Epithelial cell of prostate (primary cell): ENCODE results near the gene GPR153.

ENCODE experiments used
- DNase-seq: peaks from one replicate; pipeline ENCODE4 v3.0.0-alpha.2; 2011; ENCODE audit warnings: low read depth, low spot score
- H3K27ac ChIP-seq: fragments of 450-650 bp; 2 replicates; pipeline ENCODE4 v1.5.1; 2017; ENCODE audit warnings: mild to moderate bottlenecking

Gene GPR153

DNA sequence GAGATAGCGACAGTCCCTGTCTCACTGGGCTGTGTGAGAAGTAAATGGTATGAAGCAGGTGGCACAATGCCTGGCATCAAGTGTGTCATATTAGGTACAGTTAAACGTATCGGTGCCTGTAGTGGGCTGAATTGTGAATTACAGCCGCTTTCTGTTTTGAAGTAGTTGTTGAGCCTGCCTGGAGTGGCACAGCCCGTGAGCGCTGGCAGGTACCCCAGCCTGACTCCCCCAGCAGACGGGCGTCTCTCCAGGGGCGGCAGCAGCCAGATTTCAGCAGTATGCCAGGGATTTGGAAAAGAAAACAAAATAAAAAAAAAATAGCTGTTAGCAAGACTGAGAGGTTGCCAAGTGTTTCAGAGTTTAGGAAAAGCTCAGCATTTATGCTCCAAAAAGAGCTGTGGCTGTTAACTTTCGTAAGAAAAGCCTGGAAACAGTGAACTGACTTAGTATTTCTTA, 26.6 kb upstream of the GPR153 start:
- H3K27ac ChIP-seq, result no peak overlapping the region
- DNase-seq, result no peak

DNA sequence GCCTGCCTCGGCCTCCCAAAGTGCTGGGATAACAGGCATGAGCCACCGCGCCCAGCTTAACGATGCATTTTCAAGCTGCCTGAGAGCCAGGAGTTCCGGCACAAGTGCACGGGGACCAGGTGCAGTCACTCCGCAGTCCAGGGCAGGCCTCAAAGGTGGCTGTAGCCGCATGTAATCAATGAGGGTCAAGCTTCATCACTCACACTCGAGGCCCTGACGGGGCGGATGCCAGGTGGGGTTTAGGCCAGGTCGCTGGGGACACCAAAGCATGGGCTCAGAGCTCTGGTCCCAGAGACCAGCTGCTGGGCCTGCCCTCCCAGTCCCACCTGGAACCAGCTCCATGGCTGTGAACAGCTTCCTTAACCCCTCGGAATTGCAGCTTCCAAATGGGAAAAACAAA, 26.1 kb upstream of the GPR153 start:
- DNase-seq, result no peak
- H3K27ac ChIP-seq, result no peak overlapping the region

DNA sequence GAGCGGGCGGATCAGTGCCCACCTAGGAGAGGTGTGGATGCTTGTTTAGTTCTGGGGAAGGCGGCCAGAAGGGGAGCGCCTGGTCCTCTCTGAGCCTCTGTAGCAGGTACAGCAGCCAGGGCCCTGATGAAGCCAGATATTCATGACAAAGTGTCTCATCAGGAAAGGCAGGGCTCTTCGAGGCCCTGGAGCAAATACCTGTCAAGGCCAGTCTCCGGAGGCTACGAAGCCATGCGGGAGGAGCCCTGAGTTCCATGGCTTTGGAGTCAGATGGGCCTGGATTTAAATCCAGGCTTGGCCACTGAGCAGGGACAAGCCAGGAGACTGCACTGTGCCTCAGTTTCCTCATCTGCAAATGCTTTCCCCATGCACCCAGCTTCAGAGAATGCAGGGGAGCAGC, 25.4 kb upstream of the GPR153 start:
- no peak for DNase-seq

GRCh38 chr1:6285336-6285735, 24.4 kb upstream of the GPR153 start:
- no peak for DNase-seq
- no peak overlapping the region for H3K27ac ChIP-seq

More for the DNA sequence above, 25.4 kb upstream of the GPR153 start:
- no peak overlapping the region for H3K27ac ChIP-seq

- no peak for DNase-seq
- no peak overlapping the region for H3K27ac ChIP-seq
Measured at GRCh38 chr1:6282577-6283270, 21.8 kb upstream of the GPR153 start.

DNA sequence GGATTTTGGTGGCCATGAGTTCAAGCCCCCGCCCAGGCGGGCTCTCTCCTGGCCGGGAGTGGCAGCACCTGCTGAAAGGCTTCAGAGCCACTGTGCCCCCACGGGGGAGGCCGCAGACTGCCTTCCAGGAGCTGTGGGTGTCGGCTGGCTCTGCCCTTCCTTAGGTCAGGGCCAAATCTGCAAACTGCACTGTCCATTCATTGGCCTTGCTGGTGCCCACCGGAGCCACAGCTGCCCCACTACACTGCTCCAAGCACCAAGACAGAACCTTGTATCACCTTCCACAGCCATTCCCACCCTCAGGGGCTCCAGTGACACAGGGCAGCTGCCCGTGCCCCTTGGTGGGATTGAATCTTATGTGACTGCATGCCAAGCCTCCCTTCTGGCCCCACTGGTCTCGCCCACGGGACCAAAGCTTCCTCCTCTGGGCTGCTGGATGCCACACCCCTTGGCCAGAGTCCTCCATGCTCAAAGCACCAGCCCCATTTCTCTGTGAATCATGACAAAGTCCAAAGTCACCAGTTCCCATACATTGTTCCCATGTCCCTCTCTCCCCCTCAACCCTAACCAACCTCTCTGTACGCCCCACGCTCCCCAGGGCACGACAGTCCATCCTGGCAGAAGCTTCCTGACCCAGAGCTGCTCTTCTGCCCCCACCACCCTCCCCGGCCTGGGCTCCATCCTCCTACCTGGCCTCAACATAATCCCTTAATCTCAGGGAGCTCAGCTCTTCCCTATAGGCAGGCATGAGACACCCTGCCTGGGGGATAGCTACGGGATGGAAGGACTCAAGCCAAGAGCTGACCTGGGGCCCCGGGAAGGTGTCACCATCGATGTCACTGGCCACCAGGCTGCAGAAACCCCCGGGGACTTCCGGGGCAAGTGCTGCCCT, 20.9 kb upstream of the GPR153 start:
- H3K27ac ChIP-seq, result no peak overlapping the region
- DNase-seq, result no peak

- DNase-seq, result no peak
- H3K27ac ChIP-seq, result no peak overlapping the region
Measured at GRCh38 chr1:6280761-6281451, 20.0 kb upstream of the GPR153 start.

GRCh38 chr1:6279613-6280383, 18.9 kb upstream of the GPR153 start:
- no peak for DNase-seq

DNA sequence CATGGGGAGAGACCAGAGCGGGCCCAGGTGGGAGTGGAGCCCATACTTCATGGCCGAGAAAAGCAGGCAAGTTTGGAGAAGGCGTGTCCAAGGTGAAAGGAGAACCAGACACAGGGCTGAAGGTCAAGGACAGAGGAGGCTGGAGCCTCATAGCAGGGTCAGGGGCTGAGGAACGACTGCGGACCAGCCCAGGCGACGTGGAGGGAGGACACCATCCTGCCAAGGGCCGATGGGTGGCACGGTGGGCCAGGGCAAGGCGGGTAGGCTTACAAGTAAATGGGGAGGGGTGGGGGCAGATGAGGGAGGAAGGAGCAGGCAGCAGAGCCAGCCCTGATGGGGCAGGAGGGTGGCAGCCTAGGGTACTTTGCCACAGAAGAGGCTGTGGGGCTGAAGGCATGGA, 18.2 kb upstream of the GPR153 start:
- no peak for DNase-seq
- H3K27ac ChIP-seq, result no peak overlapping the region

More at GRCh38 chr1:6279613-6280383, 18.9 kb upstream of the GPR153 start:
- H3K27ac ChIP-seq, result no peak overlapping the region

- no peak for DNase-seq
- H3K27ac ChIP-seq, result no peak overlapping the region
Measured at GRCh38 chr1:6278263-6278662, 17.4 kb upstream of the GPR153 start.

- H3K27ac ChIP-seq, result no peak overlapping the region
- no peak for DNase-seq
Measured at GRCh38 chr1:6276811-6277555, 16.1 kb upstream of the GPR153 start.

- H3K27ac ChIP-seq, result no peak overlapping the region
- DNase-seq, result no peak
Measured at GRCh38 chr1:6275826-6276782, 15.2 kb upstream of the GPR153 start.

GRCh38 chr1:6274622-6275139, 13.8 kb upstream of the GPR153 start:
- DNase-seq, result no peak
- H3K27ac ChIP-seq, result no peak overlapping the region

DNA sequence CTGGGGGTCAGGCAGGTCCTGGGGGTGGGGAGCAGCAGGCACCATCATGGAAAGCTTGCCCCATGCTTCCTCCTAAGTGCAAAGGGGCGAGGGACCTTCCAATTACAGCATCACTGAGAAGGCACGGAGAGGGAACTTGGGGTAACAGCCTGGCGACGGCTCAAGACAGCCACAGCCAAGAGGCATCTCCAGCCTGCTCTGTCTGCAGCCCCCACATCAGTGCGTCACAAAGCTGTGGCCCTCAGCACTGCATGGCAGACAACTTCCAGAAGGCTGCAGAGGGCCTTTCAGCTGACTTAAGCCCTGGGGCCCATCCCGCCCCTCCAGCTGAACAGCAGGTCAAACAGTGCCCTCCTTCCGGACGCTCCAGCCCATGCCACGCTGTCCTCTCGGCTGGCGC, 13.2 kb upstream of the GPR153 start:
- H3K27ac ChIP-seq, result no peak overlapping the region
- DNase-seq, result no peak

DNA sequence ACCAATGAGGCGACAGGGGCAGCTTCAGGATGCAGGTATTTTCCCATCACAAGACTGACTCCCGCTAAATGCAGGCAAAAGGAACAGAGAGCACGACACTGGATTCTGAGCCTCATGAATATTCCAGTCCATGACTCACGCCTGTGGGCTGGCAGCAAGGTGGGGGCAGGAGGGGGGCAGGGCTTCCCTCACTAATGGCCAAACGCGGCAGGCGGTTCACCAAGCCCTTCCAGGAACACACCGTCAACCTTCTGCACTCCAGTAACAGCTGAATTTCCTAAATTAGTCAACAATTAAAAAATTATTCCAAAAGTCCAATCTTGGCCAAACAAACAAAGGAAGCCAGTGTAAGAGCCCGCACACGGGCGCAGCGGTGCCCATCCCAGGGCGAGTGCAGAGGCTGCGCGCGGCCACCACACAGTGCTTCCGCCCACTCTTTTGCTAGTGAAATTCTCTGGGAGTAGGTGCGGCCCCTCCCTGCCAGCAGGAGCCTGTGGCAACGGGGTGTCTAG, 12.5 kb upstream of the GPR153 start:
- DNase-seq, result no peak
- H3K27ac ChIP-seq, result no peak overlapping the region

GRCh38 chr1:6272868-6273267, 12.0 kb upstream of the GPR153 start:
- H3K27ac ChIP-seq, result no peak overlapping the region
- DNase-seq, result no peak

- no peak overlapping the region for H3K27ac ChIP-seq
Measured at GRCh38 chr1:6272452-6272851, 11.6 kb upstream of the GPR153 start.

GRCh38 chr1:6271554-6271953, 10.7 kb upstream of the GPR153 start:
- no peak overlapping the region for H3K27ac ChIP-seq
- no peak for DNase-seq

More at GRCh38 chr1:6272452-6272851, 11.6 kb upstream of the GPR153 start:
- DNase-seq, result no peak
